Measurements from ENCODE around the gene SPANXN3.

The SPANXN3 gene

DNA sequence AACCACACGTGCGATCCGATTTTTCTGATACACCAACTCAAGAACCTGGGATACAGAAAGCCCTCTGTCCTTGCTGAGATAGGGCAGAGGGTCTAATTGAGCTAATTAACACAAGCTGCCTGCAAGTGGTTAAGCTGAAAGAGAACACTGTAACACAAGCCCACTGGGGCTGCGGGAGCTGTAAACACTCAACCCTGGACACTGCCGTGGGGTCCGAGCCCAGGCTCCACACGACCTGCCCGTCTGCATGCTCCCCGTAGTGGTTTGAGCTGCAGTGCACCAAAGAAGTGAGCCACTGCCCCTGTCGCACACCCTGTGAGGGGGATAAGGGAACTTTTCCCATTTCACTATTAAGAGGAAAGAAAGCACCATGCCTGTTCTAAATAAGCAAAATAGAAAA is 54.6 kb downstream of the SPANXN3 start:
- TF ChIP-seq, protein P1, sequence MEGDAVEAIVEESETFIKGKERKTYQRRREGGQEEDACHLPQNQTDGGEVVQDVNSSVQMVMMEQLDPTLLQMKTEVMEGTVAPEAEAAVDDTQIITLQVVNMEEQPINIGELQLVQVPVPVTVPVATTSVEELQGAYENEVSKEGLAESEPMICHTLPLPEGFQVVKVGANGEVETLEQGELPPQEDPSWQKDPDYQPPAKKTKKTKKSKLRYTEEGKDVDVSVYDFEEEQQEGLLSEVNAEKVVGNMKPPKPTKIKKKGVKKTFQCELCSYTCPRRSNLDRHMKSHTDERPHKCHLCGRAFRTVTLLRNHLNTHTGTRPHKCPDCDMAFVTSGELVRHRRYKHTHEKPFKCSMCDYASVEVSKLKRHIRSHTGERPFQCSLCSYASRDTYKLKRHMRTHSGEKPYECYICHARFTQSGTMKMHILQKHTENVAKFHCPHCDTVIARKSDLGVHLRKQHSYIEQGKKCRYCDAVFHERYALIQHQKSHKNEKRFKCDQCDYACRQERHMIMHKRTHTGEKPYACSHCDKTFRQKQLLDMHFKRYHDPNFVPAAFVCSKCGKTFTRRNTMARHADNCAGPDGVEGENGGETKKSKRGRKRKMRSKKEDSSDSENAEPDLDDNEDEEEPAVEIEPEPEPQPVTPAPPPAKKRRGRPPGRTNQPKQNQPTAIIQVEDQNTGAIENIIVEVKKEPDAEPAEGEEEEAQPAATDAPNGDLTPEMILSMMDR (IDR thresholded peaks at IDR 0.05; ENCODE audit: low read depth, low read length): no peak
- H3K4me3 ChIP-seq (replicated peaks in 1 of 2; ENCODE audit: low read depth in 2 of 2, low read length in 2 of 2): no peak overlapping the region

DNA sequence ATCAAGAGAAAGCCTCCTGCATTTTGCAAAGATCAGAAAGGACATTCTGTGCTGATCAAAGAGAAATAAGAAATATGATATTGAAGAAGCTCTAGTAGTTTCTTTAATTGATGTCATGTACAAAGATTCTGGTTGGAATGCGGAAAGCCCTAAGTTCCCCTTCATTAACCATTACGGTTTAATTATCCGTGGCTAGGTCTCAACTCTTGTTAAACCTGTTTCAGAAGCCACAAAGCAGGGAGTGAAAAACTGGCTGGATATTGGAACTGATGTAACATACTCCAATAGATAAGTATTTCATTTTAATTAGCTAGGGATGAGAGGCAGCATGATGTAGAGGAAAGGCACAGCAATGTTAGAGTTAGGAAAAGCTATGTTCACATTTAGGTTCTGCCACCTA is 55.7 kb downstream of the SPANXN3 start:
- TF ChIP-seq, protein P1 (IDR thresholded peaks at IDR 0.05; ENCODE audit: low read depth, low read length): no peak
- DNase-seq (ENCODE audit: low read depth in 2 of 2): no peak
- no peak overlapping the region for H3K4me3 ChIP-seq (replicated peaks in 1 of 2; ENCODE audit: low read depth in 2 of 2, low read length in 2 of 2)

More for the DNA sequence above, 54.6 kb downstream of the SPANXN3 start:
- DNase-seq (ENCODE audit: low read depth in 2 of 2): no peak
